ENCODE data around the gene BRINP2.

Gene BRINP2

GRCh38 chr1:177190308-177190970 lies 19.7 kb downstream of the BRINP2 start:
- DNase-seq (ENCODE audit: low read depth), result no peak
- TF ChIP-seq CTCF (IDR thresholded peaks at IDR 0.05; ENCODE audit: low read depth, low read length, missing control alignments), result no peak
- H3K4me3 ChIP-seq (ENCODE audit: low read depth, low read length), result no peak overlapping the region

- H3K4me3 ChIP-seq (ENCODE audit: low read depth, low read length), result no peak overlapping the region
- TF ChIP-seq CTCF (IDR thresholded peaks at IDR 0.05; ENCODE audit: low read depth, low read length, missing control alignments), result no peak
- DNase-seq (ENCODE audit: low read depth), result no peak
These were observed 27.5 kb downstream of the BRINP2 start for GRCh38 chr1:177198243-177198642.

- no peak for DNase-seq (ENCODE audit: low read depth)
- no peak for TF ChIP-seq CTCF (IDR thresholded peaks at IDR 0.05; ENCODE audit: low read depth, low read length, missing control alignments)
- H3K4me3 ChIP-seq (ENCODE audit: low read depth, low read length), result no peak overlapping the region
These were observed 29.5 kb downstream of the BRINP2 start for GRCh38 chr1:177200290-177200689.

- TF ChIP-seq CTCF (IDR thresholded peaks at IDR 0.05; ENCODE audit: low read depth, low read length, missing control alignments), result no peak
- no peak for DNase-seq (ENCODE audit: low read depth)
- H3K4me3 ChIP-seq (ENCODE audit: low read depth, low read length), result no peak overlapping the region
These were observed 36.1 kb downstream of the BRINP2 start for GRCh38 chr1:177206831-177207355.

GRCh38 chr1:177208920-177209319 lies 38.2 kb downstream of the BRINP2 start:
- no peak overlapping the region for H3K4me3 ChIP-seq (ENCODE audit: low read depth, low read length)
- no peak for TF ChIP-seq CTCF (IDR thresholded peaks at IDR 0.05; ENCODE audit: low read depth, low read length, missing control alignments)

GRCh38 chr1:177209357-177209756 lies 38.6 kb downstream of the BRINP2 start:
- H3K4me3 ChIP-seq (ENCODE audit: low read depth, low read length), result no peak overlapping the region
- TF ChIP-seq CTCF (IDR thresholded peaks at IDR 0.05; ENCODE audit: low read depth, low read length, missing control alignments), result no peak
- DNase-seq (ENCODE audit: low read depth), result no peak

More at GRCh38 chr1:177208920-177209319, 38.2 kb downstream of the BRINP2 start:
- no peak for DNase-seq (ENCODE audit: low read depth)

GRCh38 chr1:177210071-177210470 lies 39.3 kb downstream of the BRINP2 start:
- no peak for DNase-seq (ENCODE audit: low read depth)
- H3K4me3 ChIP-seq (ENCODE audit: low read depth, low read length), result no peak overlapping the region
- TF ChIP-seq CTCF (IDR thresholded peaks at IDR 0.05; ENCODE audit: low read depth, low read length, missing control alignments), result no peak
